Activated B cell treated with CpG ODN at 0.5 μM for 24 hours (primary cell): ENCODE measurements around the gene C20orf144. TPM values are rescaled to one million over a fixed set of nuclear protein-coding genes. Genes with fewer than 3 reads are reported as not detected.

ENCODE experiments used
- ATAC-seq: fragments of 200-7000 bp; cut with Tn5 transposase; one replicate; pipeline ENCODE4 v1.10.0; 2021; ENCODE audit warnings: low read depth, mild to moderate bottlenecking, moderate library complexity
- CTCF ChIA-PET: fragments of 350-600 bp; sonication (Branson Sonifier 250); formaldehyde crosslinking; loops from one replicate; lab custom pipeline; 2021; ENCODE audit warnings: antibody characterized with exemption; lab: Charles Lee
- POLR2A ChIA-PET: fragments of 350-600 bp; sonication (Branson Sonifier 250); formaldehyde crosslinking; loops from one replicate; lab custom pipeline; 2021; ENCODE audit warnings: antibody characterized with exemption; lab: Charles Lee
- DNase-seq: peaks from one replicate; pipeline ENCODE4 v3.0.0; 2022
- H3K27ac Mint-ChIP-seq: one replicate; pipeline ENCODE4 v1.8.0; 2020; ENCODE audit warnings: mixed read lengths
- H3K27me3 Mint-ChIP-seq: one replicate; pipeline ENCODE4 v1.8.0; 2021; ENCODE audit warnings: mixed read lengths
- H3K36me3 Mint-ChIP-seq: one replicate; pipeline ENCODE4 v1.8.0; 2021; ENCODE audit warnings: low read depth, mixed read lengths
- H3K4me1 Mint-ChIP-seq: one replicate; pipeline ENCODE4 v1.8.0; 2021; ENCODE audit warnings: mixed read lengths
- H3K4me3 Mint-ChIP-seq: one replicate; pipeline ENCODE4 v1.8.0; 2020; ENCODE audit warnings: mild to moderate bottlenecking, mixed read lengths
- H3K9me3 Mint-ChIP-seq: one replicate; pipeline ENCODE4 v1.8.0; 2020; ENCODE audit warnings: mixed read lengths
- CTCF ChIP-seq: fragments of 200-600 bp; IDR thresholded peaks from one replicate; pipeline ENCODE4 v1.8.0; 2022; ENCODE audit warnings: antibody characterized with exemption, mild to moderate bottlenecking
- intact Hi-C: fragments of 100-400 bp; cut with micrococcal nuclease; formaldehyde crosslinking; loops from one replicate; pipeline ENCODE4 v1.15.1; 2024
- total RNA-seq: library from RNA; stranded (reverse); gene quantifications from 2 replicates; pipeline ENCODE4 v1.2.3, GENCODE V29; 2022

Gene C20orf144
- total RNA-seq, 1 donor from 2014 or later: 0.20 TPM

- H3K4me1 Mint-ChIP-seq: peaks cover 11% of the 10 kb centered on the region
- no peaks in the 10 kb centered on the region for H3K9me3 Mint-ChIP-seq
- no peak for TF ChIP-seq CTCF
- no peak overlapping the region for H3K27ac Mint-ChIP-seq
- intact Hi-C loops: no loop called here
- no peak overlapping the region for H3K4me3 Mint-ChIP-seq
- H3K27me3 Mint-ChIP-seq: no peaks in the 10 kb centered on the region
- no peaks in the 10 kb centered on the region for H3K36me3 Mint-ChIP-seq
- POLR2A ChIA-PET: no interaction called here
- ATAC-seq (no peak), DNase-seq (no peak)
- CTCF ChIA-PET: interaction anchor here (2.5 kb wide), 1 partner anchor 8 kb away, joined by 9 read pairs; the partner anchor contains the start of gene C20orf144
Measured at GRCh38 chr20:33655164-33655563, 7.0 kb upstream of the C20orf144 start.

GRCh38 chr20:33656010-33656782 is 5.9 kb upstream of the C20orf144 start:
- no peaks in the 10 kb centered on the region for H3K36me3 Mint-ChIP-seq
- CTCF ChIA-PET: no interaction called here
- H3K27me3 Mint-ChIP-seq: no peaks in the 10 kb centered on the region
- no peak overlapping the region for H3K4me3 Mint-ChIP-seq
- intact Hi-C loops: no loop called here
- TF ChIP-seq CTCF: no peak
- no peak overlapping the region for H3K27ac Mint-ChIP-seq
- POLR2A ChIA-PET: interaction anchor here (0.6 kb wide), 1 partner anchor 123 kb away, joined by 3 read pairs; no protein-coding TSS in a partner anchor
- no peak for ATAC-seq
- H3K9me3 Mint-ChIP-seq: no peaks in the 10 kb centered on the region
- no peak for DNase-seq
- H3K4me1 Mint-ChIP-seq: peaks cover 11% of the 10 kb centered on the region

- DNase-seq (no peak), ATAC-seq (no peak)
- Mint-ChIP-seq H3K36me3 (no peaks in the 10 kb centered on the region), H3K4me1 (peaks cover 11% of the 10 kb centered on the region), H3K27me3 (no peaks in the 10 kb centered on the region), H3K4me3 (no peak overlapping the region), H3K27ac (no peak overlapping the region), H3K9me3 (no peaks in the 10 kb centered on the region)
- ChIA-PET CTCF (no interaction called here), POLR2A (interaction anchor here (0.6 to 1.2 kb wide), 2 partner anchors 124 to 167 kb away, joined by 3 read pairs; partner anchors contain the start of gene CBFA2T2)
- TF ChIP-seq CTCF: no peak
- intact Hi-C loops: no loop called here
Measured at GRCh38 chr20:33656783-33657703, 5.1 kb upstream of the C20orf144 start.

- Mint-ChIP-seq H3K36me3 (no peaks in the 10 kb centered on the region), H3K9me3 (no peaks in the 10 kb centered on the region), H3K4me1 (peaks cover 10% of the 10 kb centered on the region), H3K27me3 (no peaks in the 10 kb centered on the region), H3K4me3 (no peak overlapping the region), H3K27ac (no peak overlapping the region)
- DNase-seq (no peak), ATAC-seq (no peak)
- ChIA-PET CTCF (no interaction called here), POLR2A (interaction anchor here (0.6 to 1.2 kb wide), 2 partner anchors 75 to 168 kb away, joined by 3 to 7 read pairs; partner anchors contain the start of gene CBFA2T2)
- intact Hi-C loops: no loop called here
- TF ChIP-seq CTCF: no peak
Measured at GRCh38 chr20:33657704-33658095, 4.4 kb upstream of the C20orf144 start.

- Mint-ChIP-seq H3K27ac (no peak overlapping the region), H3K27me3 (no peaks in the 10 kb centered on the region), H3K4me3 (no peak overlapping the region), H3K9me3 (no peaks in the 10 kb centered on the region), H3K36me3 (no peaks in the 10 kb centered on the region), H3K4me1 (peaks cover 5% of the 10 kb centered on the region)
- POLR2A ChIA-PET: no interaction called here
- DNase-seq (no peak), ATAC-seq (no peak)
- no peak for TF ChIP-seq CTCF
- CTCF ChIA-PET: no interaction called here
- intact Hi-C loops: no loop called here
Measured at GRCh38 chr20:33658510-33658909, 3.6 kb upstream of the C20orf144 start.
